ENCODE data around the gene LAMB3. TPM values are rescaled to one million over a fixed set of nuclear protein-coding genes. Genes with fewer than 3 reads are reported as not detected.

Gene LAMB3
- total RNA-seq, 1 donor from 2014 or later, result not detected

DNA sequence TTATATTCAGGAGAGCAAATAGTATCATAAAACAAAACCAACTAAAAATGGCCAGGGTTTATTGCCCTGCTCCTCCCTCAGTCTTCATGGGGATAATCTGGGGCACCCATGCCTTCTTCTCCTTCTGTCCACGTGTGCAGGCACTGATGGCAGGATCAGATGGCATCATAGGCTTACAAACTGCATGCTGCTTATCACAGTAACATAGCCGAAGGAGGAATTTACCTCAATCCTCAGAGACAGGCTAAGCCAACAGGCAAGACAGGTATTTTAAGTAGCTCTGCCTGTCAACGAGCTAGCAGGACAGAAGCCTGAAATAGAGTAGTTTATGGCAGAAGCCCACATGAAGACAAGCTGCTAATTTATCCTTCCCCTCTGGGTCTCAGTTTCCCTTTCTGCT is 9.4 kb downstream of the LAMB3 start:
- no peak overlapping the region for H3K4me3 Mint-ChIP-seq
- peaks cover 4% of the 10 kb centered on the region for H3K27me3 Mint-ChIP-seq (ENCODE audit: low read depth)
- H3K4me1 Mint-ChIP-seq, result no peaks in the 10 kb centered on the region
- H3K9me3 Mint-ChIP-seq, result no peaks in the 10 kb centered on the region
- no peak overlapping the region for H3K27ac Mint-ChIP-seq (ENCODE audit: unreplicated experiment)
- no peaks in the 10 kb centered on the region for H3K36me3 Mint-ChIP-seq (ENCODE audit: low read depth)
- DNase-seq (ENCODE audit: low read depth, low spot score), result no peak
- TF ChIP-seq, protein P1, sequence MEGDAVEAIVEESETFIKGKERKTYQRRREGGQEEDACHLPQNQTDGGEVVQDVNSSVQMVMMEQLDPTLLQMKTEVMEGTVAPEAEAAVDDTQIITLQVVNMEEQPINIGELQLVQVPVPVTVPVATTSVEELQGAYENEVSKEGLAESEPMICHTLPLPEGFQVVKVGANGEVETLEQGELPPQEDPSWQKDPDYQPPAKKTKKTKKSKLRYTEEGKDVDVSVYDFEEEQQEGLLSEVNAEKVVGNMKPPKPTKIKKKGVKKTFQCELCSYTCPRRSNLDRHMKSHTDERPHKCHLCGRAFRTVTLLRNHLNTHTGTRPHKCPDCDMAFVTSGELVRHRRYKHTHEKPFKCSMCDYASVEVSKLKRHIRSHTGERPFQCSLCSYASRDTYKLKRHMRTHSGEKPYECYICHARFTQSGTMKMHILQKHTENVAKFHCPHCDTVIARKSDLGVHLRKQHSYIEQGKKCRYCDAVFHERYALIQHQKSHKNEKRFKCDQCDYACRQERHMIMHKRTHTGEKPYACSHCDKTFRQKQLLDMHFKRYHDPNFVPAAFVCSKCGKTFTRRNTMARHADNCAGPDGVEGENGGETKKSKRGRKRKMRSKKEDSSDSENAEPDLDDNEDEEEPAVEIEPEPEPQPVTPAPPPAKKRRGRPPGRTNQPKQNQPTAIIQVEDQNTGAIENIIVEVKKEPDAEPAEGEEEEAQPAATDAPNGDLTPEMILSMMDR (conservative IDR thresholded peaks at IDR 0.05), result no peak

DNA sequence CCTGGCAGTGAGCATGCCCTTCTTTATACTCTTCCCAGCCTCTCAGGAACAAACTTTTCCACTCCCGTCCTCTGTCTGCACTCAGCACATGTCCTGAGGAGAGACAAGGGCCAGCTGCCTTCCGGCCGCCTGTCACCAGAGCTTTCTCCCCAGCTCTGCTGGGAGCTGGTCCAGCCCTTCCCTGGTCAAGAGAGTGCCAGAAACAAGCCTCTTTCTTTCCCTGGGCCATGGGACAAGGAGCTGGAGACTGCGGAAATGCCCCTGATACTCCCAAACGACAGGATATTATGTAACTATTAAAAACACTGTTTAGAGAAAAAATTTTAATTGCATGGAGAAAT is 10.4 kb downstream of the LAMB3 start:
- Mint-ChIP-seq H3K9me3 (no peaks in the 10 kb centered on the region), H3K4me1 (no peaks in the 10 kb centered on the region), H3K27ac (ENCODE audit: unreplicated experiment) (no peak overlapping the region), H3K36me3 (ENCODE audit: low read depth) (no peaks in the 10 kb centered on the region), H3K4me3 (no peak overlapping the region), H3K27me3 (ENCODE audit: low read depth) (peaks cover 4% of the 10 kb centered on the region)
- DNase-seq (ENCODE audit: low read depth, low spot score), result no peak
- TF ChIP-seq, protein P1 (conservative IDR thresholded peaks at IDR 0.05), result no peak

DNA sequence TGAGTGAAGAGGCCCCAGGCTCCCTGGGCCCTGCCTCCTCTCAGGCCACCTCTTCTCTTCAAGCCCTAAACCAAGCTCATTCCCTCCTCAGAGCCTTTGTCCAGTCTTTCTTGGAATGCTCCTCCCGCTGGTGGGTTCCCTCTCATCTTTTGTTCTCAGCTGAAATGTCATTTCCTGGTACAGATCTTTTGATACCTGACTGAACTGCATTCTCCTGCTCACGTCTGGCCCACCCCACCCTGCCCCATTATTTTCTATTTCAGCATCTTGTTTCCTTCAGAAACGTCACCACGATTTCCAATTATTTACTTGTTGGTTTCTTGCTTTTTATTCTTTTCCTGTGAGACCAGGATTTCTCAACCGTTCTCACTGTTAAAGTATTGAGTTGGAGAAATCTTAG is 16.4 kb downstream of the LAMB3 start:
- Mint-ChIP-seq H3K9me3 (no peaks in the 10 kb centered on the region), H3K36me3 (ENCODE audit: low read depth) (no peaks in the 10 kb centered on the region), H3K27ac (ENCODE audit: unreplicated experiment) (no peak overlapping the region), H3K4me3 (no peak overlapping the region), H3K4me1 (peaks cover 4% of the 10 kb centered on the region), H3K27me3 (ENCODE audit: low read depth) (peaks cover 6% of the 10 kb centered on the region)
- TF ChIP-seq, protein P1 (conservative IDR thresholded peaks at IDR 0.05), result no peak
- no peak for DNase-seq (ENCODE audit: low read depth, low spot score)

DNA sequence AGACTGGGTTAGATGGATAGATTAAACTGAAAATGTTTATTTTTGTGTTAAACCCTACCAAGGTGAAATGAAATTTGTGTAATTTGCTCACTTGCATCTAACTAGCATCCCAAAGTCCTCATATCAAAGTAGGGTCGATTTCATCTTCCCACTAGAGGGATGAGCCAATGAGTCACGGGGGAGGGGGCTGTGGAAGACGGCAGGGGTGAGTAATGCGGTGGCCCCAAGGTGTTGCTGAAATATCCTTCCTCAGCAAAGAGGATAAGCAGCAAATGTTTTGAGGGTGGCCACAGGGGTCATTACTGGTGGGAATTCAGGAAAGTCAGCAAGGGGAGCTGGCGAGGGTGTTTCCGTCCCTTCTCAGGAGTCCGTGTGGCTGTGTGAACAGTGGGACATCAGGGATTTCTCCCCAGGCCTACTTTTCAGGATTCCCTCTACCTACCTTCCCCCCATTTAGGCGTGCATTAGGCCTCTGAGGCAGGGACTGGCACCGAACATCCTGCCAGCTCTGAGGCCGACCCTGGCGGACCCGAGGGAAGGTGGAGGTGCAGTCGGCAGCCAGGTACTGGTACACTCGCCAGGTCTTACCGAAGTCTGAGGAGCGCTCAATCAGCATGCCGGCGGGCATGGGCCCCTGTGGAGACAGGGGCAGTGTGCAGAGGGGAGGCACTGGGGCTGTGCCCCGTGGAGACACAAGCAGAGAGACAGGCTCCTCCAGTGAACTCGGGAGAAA is 18.1 kb downstream of the LAMB3 start:
- Mint-ChIP-seq H3K9me3 (no peaks in the 10 kb centered on the region), H3K36me3 (ENCODE audit: low read depth) (no peaks in the 10 kb centered on the region), H3K4me3 (no peak overlapping the region), H3K27me3 (ENCODE audit: low read depth) (peaks cover 6% of the 10 kb centered on the region), H3K4me1 (peaks cover 4% of the 10 kb centered on the region), H3K27ac (ENCODE audit: unreplicated experiment) (no peak overlapping the region)
- no peak for DNase-seq (ENCODE audit: low read depth, low spot score)
- TF ChIP-seq, protein P1 (conservative IDR thresholded peaks at IDR 0.05), result no peak

DNA sequence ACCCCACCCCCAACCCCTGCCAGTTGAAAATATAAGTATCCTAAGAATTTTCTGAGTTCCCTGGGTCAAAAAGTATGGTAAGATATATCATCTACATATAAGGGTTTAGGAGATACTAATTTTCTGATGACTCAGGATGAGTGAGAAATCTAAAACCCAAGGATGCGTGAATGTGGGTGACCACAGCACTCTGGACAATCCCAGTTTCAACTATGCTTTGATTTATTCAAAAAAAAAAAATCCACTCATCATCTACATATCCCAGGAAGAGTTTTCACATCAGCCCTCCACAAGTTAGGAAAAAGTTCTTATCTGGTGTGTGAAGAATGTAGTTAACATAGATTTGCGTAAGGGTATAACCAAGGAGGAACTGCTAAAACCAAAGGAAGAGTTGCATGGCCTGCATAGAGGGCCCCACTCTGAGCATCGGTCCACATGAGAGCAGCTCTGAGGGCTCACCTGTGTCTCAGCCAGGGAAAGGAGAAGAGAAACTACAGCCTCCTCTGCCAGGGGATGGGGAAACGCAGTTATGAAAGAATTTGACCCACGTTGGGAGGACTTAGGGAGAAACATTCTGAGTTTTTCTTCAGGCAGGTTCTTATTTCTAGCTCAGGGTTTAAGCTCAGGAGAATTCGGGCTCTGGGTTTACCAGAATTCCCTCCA is 18.8 kb downstream of the LAMB3 start:
- Mint-ChIP-seq H3K9me3 (no peaks in the 10 kb centered on the region), H3K4me3 (no peak overlapping the region), H3K27ac (ENCODE audit: unreplicated experiment) (no peak overlapping the region), H3K36me3 (ENCODE audit: low read depth) (no peaks in the 10 kb centered on the region), H3K27me3 (ENCODE audit: low read depth) (peaks cover 13% of the 10 kb centered on the region), H3K4me1 (peaks cover 4% of the 10 kb centered on the region)
- DNase-seq (ENCODE audit: low read depth, low spot score), result no peak
- TF ChIP-seq, protein P1 (conservative IDR thresholded peaks at IDR 0.05), result no peak

Measured in neural crest cell (in vitro differentiated cells).